Measurements from ENCODE around the gene SETD9. TPM values are rescaled to one million over a fixed set of nuclear protein-coding genes. Genes with fewer than 3 reads are reported as not detected.

The SETD9 gene
- total and polyA plus RNA-seq, 10 donors: 3.7 to 6.2 (median 6.0) TPM

- TF ChIP-seq CTCF (IDR thresholded peaks at IDR 0.05 in 8 of 11, conservative IDR thresholded peaks at IDR 0.05 in 3 of 11) (no peak), POLR2AphosphoS5 (IDR thresholded peaks at IDR 0.05) (peak in 1 of 3 donors; percentile 12), POLR2A (IDR thresholded peaks at IDR 0.05) (no peak)
- 95 to 99% (median 98%) methylated on average over 4 of the region's 4 CpGs for WGBS, 5 donors
Measured at GRCh38 chr5:56896763-56897162, 12.6 kb upstream of the SETD9 start.

DNA sequence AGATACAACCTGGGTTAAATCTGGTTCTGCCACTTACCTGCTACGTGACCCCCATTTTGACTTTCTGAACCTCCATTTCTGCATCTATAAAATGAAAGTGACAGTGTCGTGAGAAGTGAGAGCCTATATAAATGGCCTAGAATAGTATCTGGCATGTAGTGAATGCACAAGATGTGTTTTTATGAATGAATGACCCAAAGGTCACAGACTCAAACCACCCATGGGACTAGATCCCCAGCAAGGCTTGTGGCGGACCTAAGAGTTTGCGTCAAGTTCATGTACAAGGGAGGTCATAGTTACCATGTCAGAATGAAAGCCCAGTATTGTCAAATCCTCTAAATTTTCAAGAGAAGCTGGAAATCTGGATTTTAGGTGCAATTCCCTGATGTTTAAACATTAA is 11.2 kb upstream of the SETD9 start:
- H3K9me3 ChIP-seq: no peaks in the 10 kb centered on the region
- no peak overlapping the region for H3K27ac ChIP-seq
- 84 to 92% (median 92%) methylated on average over 4 of the region's 4 CpGs for WGBS, 5 donors
- DNase-seq: no peak
- no peaks in the 10 kb centered on the region for H3K27me3 ChIP-seq (replicated peaks in 1 of 7)
- no peak overlapping the region for H3K4me3 ChIP-seq
- intact Hi-C loops (cut with DNase I; ENCODE audit: low total_unique reads): no loop called here
- peaks cover 0 to 40% (median 20%) of the 10 kb centered on the region in 6 donors for H3K36me3 ChIP-seq
- peak in 1 of 3 donors; percentile 55 for TF ChIP-seq POLR2AphosphoS5 (IDR thresholded peaks at IDR 0.05)
- no peak for TF ChIP-seq CTCF (IDR thresholded peaks at IDR 0.05 in 8 of 11, conservative IDR thresholded peaks at IDR 0.05 in 3 of 11)
- peaks cover 0 to 19% (median 8%) of the 10 kb centered on the region in 6 donors for H3K4me1 ChIP-seq

More at GRCh38 chr5:56896763-56897162, 12.6 kb upstream of the SETD9 start:
- no peak for DNase-seq
- intact Hi-C loops (cut with DNase I; ENCODE audit: low total_unique reads): no loop called here
- H3K4me3 ChIP-seq: no peak overlapping the region
- H3K27me3 ChIP-seq (replicated peaks in 1 of 7): no peaks in the 10 kb centered on the region
- H3K4me1 ChIP-seq: peaks cover 0 to 23% (median 8%) of the 10 kb centered on the region in 6 donors
- H3K36me3 ChIP-seq: peaks cover 0 to 53% (median 26%) of the 10 kb centered on the region in 6 donors
- H3K27ac ChIP-seq: no peak overlapping the region
- no peaks in the 10 kb centered on the region for H3K9me3 ChIP-seq

DNA sequence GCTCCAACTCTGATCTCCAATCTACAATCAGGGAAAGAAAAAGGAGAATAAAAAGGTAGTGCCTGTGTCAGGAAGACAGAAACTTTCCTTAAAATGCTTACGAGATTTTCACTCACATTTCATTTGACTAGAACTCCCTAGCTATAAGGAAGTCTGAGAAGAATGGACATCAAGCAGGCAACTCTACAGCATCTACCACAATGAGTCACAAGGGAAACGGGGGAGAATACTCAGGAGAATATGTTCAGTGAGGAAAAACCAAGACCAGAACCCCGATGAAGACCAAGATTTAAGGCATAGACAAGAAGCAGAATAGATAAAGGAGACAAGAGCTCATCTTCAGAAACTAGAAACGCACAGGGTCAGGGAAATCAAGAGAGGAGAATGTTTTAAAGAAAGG is 9.0 kb upstream of the SETD9 start:
- H3K27ac ChIP-seq: no peak overlapping the region
- no peak for DNase-seq
- intact Hi-C loops (cut with DNase I; ENCODE audit: low total_unique reads): loop anchor here (2.0 to 10.0 kb wide), 2 partner anchors 234 to 322 kb away; no protein-coding TSS in a partner anchor
- H3K4me3 ChIP-seq: no peak overlapping the region
- H3K9me3 ChIP-seq: no peaks in the 10 kb centered on the region
- peaks cover 0 to 9% (median 8%) of the 10 kb centered on the region in 6 donors for H3K4me1 ChIP-seq
- peaks cover 0 to 18% (median 1%) of the 10 kb centered on the region in 6 donors for H3K36me3 ChIP-seq
- TF ChIP-seq POLR2AphosphoS5 (IDR thresholded peaks at IDR 0.05) (no peak), CTCF (IDR thresholded peaks at IDR 0.05 in 8 of 11, conservative IDR thresholded peaks at IDR 0.05 in 3 of 11) (no peak), POLR2A (IDR thresholded peaks at IDR 0.05) (no peak)
- H3K27me3 ChIP-seq (replicated peaks in 1 of 7): no peaks in the 10 kb centered on the region
- WGBS, 5 donors: 41 to 61% (median 48%) methylated on average over 4 of the region's 4 CpGs

- Histone ChIP-seq H3K36me3 (peaks cover 0 to 12% (median 0%) of the 10 kb centered on the region in 6 donors), H3K27ac (no peak overlapping the region), H3K27me3 (replicated peaks in 1 of 7) (no peaks in the 10 kb centered on the region), H3K9me3 (no peaks in the 10 kb centered on the region), H3K4me3 (no peak overlapping the region), H3K4me1 (peaks cover 0 to 9% (median 8%) of the 10 kb centered on the region in 6 donors)
- 32 to 42% (median 36%) methylated on average over 3 of the region's 3 CpGs for WGBS, 5 donors
- intact Hi-C loops (cut with DNase I; ENCODE audit: low total_unique reads): loop anchor here (2.0 to 10.0 kb wide), 2 partner anchors 234 to 322 kb away; no protein-coding TSS in a partner anchor
- TF ChIP-seq POLR2AphosphoS5 (IDR thresholded peaks at IDR 0.05) (no peak), CTCF (IDR thresholded peaks at IDR 0.05 in 8 of 11, conservative IDR thresholded peaks at IDR 0.05 in 3 of 11) (peak; percentile 29 to 75 (median 71))
- no peak for DNase-seq
Measured at GRCh38 chr5:56900858-56901578, 8.4 kb upstream of the SETD9 start.

Measured in spleen (tissue), 11 donors.